ENCODE data around the gene TMC2.
A peak's percentile ranks its signal among the peaks of the same experiment; 100 is the strongest.

The TMC2 gene

DNA sequence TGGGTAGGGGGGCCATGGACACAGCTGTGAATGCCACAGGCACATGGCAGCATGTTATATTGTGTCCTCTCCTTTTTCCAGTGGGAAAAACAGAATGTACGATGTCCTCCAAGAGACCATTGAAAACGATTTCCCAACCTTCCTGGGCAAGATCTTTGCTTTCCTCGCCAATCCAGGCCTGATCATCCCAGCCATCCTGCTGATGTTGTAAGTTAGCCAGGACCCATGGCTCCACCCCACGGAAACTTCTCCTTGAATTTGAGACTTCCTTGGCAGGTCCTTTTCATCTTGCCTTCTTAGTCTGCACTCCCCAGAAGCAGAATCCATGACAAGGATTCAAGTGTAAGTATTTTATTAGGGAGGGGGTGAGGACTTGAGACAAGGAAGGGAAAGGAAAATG is 87.8 kb downstream of the TMC2 start:
- DNase-seq = no peak

DNA sequence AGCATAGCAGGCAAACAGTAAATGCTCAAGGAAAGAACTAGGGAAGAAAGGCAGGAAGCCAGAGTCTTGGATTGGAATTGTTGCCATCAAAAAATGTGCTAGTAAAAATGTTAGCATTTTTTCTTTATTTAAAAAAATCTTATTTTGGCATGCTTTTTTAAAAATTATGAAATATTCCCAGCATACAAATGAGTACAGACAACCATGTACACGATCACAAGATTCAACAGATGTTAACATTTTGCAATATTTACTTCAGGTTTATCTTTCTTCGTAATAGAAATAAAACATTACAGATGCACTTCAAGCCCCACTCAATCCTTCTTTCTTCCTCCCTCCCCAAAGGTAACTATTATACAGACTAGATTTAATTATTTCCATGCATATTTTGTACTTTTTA is 88.7 kb downstream of the TMC2 start:
- no peak for DNase-seq

DNA sequence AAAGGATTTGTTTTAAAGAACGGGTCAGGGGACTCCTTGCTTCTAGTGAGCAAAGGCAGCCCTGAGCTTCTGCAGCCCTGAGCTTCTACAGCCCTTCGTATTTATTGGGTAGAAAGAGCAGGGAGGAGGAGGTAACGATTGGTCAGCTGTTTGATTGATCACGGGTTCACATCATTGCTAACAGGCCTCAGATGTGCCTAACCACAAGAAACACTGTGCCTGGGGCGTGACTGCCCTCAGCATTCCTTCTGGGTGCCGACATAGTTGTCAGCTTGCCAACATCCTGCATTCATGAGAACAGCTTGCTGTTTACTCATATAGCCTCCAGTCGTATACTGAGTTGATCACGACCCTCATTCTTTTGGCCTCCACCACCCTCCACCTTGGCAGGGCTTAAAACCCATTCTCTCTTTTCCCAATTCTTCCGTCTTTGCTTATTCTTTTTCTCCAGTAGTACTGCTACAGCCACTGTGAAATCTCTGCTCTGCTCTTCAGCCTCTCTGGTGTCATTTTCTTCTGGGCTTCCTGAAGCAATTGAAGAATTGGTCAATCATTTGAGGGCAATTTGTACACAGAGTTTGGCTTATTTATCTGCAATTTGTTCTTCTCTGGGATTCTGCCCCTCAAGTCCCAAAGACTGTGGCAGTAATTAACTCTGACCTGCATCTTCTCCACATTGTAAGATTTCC is 90.6 kb downstream of the TMC2 start:
- no peak for DNase-seq

DNA sequence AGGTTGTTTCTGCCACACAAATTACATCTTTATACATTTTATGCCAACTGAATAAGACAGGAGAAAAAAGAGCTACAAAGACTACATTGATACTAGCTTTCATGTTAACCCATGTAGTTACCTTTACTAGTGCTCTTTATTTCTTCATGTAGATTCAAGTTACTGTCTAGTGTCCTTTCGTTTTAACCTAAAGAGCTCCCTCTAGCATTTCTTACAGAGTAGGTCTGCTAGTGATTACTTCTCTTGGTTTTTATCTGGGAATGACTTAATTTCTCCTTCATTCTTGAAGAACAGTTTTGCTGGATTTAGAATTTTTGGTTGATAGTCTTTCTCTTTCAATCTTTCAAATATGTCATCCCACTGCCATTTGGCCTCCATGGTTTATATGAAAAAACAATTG is 94.9 kb downstream of the TMC2 start:
- no peak for DNase-seq

DNA sequence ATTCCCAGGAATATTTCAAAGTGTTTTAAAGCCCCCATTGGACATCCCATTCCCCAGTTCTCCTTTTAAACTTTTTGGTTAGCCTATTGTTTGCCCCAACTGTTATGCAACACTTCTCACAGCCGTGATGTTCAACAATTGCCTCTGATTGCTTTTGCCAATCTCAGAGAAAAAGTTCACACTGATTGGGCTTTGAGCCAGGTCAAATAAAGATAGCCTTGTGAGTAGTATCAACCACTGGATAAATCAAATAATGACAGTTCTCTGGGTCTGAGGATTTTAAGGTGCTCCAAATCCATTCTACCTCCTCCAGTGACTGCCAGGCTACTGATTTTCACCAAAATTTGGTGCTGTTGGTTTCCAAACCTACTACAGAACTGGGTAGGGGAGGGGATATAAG is 97.0 kb downstream of the TMC2 start:
- DNase-seq = no peak

DNA sequence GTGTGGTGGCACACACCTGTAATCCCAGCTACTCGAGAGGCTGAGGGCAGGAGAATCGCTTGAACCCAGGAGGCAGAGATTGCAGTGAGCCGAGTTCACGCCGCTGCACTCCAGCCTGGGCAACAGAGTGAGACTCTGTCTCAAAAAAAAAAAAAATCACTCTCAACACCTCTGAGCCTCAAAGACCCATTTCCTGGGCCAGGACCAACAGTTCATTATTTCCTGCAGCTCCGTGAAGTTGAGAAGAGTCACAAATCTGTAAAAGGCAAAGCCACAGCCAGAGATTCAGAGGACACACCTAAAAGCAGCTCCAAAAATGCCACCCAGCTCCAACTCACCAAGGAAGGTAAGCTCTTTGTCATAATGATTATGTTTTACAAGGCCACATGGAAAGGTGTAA is 100.9 kb downstream of the TMC2 start:
- DNase-seq = no peak

DNA sequence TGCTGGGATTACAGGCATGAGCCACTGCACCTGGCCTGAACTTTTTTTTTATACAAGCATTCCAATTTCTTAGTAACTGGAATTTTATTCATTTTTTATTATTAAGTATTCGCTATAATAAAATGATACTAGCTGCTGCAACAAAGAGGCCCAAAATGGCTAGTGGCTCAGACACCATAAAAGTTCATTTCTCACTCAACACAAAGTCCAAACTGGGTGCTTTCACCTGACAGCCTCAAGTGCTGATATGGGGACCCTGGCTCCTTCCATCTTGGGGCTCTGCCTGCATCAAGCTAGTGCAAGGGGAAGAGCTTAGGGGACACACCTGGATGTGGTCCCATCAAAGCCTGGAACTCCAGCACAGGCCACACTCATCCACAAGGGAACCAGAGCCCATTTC is 103.9 kb downstream of the TMC2 start:
- no peak for DNase-seq

DNA sequence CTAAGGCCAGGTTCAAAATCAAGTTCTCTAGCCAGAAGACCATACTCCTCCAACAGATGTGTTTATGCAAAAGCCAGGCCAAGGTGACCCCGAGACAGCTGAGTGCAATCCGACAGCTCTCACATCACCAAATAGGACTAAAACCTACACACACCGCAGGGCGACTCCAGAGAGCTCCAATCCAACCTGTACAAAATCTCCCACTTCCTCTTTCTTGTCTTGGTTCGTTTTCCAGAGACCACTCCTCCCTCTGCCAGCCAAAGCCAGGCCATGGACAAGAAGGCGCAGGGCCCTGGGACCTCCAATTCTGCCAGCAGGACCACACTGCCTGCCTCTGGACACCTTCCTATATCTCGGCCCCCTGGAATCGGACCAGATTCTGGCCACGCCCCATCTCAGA is 104.5 kb downstream of the TMC2 start:
- DNase-seq = no peak

DNA sequence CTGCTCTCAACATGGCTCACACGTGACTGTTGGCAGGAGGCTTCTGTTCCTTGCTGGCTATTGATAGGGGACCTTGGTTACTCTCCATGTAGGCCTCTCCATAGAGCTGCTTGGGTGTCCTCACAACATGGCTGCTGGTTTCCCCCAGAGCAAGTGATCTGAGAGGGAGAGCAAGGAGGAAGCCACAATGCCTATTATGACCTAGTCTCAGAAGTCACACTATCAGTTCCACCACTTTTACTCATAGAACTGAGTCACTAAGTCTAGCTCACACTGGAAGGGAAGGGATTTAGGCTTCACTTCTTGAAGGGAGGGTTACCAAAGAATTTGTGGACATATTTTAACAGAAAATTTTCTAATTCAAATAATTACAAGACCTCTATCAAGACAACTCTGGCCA is 107.3 kb downstream of the TMC2 start:
- DNase-seq = no peak

DNA sequence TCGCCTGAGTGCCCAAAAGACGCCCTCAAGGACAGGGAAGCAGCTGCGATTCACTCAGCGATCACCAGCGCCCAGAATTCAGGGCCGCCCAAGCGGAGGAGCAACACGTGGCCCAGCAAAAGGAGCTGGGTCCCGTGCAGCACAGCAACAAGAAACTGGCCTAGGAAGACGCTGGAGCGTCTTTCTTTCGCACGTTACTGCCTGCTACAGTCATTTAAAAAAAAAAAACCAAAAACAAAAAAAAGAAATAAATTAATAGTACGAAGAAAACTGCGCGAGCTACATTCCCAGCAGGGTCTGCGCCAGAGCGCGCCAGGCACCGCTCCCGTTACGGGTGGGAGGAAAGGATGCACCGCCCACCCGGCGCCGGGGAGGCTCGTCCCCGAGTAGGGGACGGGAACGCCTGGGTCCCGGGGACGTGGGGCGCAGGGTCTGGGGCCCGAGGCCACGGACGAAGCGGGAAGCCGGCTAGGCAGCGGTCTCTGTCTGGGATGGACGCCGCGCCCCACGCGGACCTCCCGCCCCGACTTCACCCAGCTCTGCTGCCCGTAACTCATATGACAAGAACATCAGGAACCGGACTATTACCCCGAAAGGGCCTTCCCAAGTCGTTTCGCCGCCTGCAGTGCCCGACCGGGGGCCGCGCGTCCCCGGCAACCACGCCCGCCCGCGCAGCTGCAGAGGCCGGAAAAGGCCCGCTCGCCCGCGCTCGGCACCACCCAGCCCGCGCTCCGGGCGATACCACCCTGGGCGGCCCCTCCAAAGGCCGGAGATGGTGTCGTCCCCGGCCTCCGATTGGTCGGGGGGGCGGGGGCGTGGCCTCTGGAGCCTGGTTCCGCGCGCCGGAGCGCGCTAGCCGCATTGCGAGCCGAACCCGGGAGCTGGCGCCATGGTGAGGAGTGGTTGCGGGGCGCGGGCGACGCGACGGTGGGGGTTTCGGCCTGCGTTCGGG is 115.7 kb downstream of the TMC2 start, which contains the start of gene NOP56:
NOP56 (plus strand) TSS at position 861 of the 952 bp plus-strand sequence; CDS start at position 890, 29 bp downstream.
- DNase-seq = peak; percentile 48 to 95 (median 88)

DNA sequence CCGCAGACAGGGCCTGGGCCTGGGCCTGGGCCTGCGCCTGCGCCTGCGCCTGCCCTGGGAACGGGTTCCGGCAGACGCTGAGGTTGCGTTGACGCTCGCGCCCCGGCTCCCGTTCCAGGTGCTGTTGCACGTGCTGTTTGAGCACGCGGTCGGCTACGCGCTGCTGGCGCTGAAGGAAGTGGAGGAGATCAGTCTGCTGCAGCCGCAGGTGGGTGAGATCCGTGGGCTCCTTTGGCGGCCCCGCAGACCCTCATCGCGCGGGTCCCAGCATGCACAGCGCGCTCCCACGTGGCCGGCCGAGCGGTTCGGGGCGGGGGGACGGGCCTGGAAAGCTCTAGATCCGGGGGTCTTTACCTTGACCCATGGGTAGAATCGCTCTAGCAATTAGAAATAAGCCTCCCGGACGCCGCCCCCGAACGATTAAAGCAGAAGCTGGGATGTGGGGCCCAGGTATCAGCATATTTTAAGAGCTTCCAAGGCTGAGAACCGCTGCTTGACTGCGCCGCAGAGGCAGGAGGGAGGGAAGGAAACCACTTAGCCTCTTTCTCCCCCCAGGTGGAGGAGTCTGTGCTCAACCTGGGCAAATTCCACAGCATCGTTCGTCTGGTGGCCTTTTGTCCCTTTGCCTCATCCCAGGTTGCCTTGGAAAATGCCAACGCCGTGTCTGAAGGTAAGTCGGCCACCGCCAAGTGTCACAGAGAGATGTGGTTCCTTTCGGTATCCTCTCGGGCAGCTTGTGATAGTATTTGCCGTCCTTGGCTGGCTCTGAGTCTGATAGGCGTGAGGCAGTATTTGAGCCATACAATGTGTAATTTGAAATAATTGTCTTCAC is 116.6 kb downstream of the TMC2 start:
- peak in 43 of 51 donors; percentile 2 to 84 (median 62) for DNase-seq

DNA sequence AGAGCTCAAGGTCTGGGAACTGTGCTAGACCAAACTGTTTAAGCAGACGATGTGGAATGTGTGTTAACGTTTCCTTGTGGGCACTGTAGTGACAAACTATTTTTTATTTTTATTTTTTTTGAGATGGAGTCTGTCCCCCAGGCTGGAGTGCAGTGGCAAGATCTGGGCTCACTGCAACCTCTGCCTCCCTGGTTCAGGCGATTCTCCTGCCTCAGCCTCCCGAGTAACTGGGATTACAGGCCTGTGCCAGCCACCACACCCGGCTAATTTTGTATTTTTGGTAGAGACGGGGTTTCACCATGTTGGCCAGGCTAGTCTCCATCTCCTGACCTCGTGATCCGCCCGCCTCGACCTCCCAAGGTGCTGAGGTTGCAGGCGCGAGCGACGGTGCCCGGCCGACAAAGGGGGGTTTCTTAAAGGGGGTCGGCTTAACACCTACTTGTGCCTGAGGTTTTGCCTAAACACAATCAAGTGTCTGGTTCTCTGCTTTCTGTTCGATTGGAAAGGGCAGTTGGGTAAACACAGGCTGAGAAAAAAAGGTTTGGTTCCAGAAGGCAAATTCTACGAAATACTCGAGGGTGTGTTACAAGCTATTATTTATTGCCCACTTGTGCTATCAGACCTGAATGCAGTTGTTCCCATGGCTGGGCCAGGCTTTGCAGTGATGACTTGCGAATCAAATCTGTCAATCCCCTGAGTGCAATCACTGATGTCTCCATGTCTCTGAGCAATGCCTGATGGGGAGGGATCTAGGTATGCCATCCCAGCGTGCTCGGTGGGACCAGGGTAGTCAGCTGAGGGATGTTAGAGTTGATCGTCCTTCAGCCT is 117.4 kb downstream of the TMC2 start:
- DNase-seq = no peak

DNA sequence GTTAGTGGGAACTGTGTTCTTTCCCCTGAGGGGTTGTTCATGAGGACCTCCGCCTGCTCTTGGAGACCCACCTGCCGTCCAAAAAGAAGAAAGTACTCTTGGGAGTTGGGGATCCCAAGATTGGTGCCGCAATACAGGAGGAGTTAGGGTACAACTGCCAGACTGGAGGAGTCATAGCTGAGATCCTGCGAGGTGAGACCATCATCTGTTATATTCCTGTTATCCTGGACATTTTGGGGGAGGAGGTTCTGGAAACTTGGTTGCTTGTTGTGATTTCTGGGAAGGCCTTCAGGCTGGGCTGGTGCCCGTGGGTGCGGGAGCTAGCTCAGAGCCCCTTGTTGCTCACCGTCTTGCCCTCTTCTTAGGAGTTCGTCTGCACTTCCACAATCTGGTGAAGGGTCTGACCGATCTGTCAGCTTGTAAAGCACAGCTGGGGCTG is 118.0 kb downstream of the TMC2 start:
- DNase-seq = no peak

DNA sequence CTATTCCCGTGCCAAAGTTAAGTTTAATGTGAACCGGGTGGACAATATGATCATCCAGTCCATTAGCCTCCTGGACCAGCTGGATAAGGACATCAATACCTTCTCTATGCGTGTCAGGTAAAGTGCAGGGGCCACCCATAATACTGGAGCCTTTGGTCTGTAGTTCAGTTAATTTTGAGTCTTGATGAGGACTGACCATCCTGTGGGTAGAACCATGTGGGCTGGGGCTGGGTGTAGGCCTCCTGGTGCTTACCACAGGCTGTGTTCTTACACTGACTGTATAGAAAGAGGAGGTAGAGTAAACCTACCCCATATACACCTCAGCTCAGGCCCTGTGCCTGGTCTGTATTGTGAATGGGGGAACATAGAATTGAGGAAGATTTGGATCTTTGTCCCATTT is 118.5 kb downstream of the TMC2 start:
- no peak for DNase-seq

DNA sequence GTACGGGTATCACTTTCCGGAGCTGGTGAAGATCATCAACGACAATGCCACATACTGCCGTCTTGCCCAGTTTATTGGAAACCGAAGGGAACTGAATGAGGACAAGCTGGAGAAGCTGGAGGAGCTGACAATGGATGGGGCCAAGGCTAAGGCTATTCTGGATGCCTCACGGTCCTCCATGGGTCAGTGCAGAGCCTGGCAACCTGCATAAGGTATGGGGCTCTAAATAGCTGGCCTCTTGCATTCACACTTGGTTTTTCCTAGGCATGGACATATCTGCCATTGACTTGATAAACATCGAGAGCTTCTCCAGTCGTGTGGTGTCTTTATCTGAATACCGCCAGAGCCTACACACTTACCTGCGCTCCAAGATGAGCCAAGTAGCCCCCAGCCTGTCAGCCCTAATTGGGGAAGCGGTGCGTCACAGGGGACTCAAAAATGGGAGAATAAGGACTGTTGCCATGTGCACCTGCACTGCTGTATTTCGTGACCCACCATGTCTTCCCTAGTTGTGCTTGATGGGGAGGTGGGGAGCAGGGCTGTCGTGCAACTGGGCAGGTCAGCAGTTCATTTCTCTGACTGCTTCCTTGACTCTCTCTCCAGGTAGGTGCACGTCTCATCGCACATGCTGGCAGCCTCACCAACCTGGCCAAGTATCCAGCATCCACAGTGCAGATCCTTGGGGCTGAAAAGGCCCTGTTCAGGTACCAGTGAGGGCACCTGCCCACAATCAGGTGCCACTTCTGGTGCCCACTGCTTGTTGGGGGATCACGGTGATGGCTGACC is 119.2 kb downstream of the TMC2 start:
- DNase-seq = no peak

DNA sequence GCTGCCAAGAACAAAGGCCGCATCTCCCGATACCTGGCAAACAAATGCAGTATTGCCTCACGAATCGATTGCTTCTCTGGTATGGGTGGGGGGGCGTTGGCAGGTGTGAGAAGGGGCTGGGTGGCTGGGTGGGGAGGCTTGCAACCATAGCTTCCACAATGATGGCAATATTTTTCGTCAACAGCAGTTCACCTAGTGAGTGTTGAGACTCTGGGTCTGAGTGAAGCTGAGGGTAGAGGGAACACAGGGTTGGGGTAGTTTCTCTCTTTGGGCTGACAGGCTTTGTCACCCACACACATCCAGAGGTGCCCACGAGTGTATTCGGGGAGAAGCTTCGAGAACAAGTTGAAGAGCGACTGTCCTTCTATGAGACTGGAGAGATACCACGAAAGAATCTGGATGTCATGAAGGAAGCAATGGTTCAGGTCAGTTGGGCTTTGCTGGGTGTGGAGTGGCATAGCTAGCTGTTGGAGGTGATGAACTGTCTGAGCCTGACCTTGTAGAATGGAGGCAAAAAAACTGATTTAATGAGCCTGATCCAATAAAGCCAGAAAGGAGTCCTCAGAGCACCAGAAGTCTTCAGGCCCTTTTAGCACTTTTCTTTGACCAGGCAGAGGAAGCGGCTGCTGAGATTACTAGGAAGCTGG is 120.2 kb downstream of the TMC2 start:
- DNase-seq = no peak

DNA sequence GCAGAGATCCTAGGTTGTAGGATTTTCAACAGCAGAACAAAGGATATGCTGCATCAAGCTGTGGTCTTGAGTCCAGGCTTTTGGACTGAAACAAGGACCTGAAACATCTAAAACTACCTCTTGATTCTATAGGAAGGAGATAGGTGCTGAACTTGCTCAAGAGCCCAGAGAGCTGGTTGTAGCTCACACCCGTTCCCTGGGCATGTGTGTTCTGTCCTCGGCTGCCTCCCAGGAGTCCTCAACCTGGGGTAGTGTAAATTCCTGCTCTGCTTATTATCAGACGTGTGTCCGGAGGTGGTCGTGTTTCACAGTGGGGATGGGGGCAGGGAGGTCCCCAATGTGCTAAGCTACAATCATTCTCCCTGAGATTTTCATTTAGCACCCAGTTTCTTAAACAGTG is 120.9 kb downstream of the TMC2 start:
- DNase-seq = no peak

DNA sequence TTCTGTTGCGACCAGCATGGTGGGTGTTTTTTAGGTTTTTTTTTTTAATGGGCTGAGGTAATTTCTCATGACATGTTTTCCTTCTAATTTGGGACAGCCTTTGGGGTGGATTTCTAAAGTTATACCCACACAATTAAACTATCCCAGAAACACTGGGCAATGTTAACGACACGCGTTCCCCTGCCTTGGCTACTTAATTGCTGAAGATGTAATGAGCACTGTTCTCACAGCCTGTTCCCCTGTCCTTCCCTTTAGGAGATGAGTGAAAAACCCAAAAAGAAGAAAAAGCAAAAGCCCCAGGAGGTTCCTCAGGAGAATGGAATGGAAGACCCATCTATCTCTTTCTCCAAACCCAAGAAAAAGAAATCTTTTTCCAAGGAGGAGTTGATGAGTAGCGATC is 121.3 kb downstream of the TMC2 start:
- no peak for DNase-seq

Data from hypothalamus (tissue), 51 donors.